OCI-LY1 (cell line): ENCODE results near the gene FHOD3.

ENCODE experiments used
- H2AFZ ChIP-seq: fragments of 200-600 bp; sonication (generic), shearing (Covaris generic); 2 replicates; pipeline ENCODE4 v1.6.0; 2014; ENCODE audit warnings: antibody characterized with exemption, mild to moderate bottlenecking, low read length
- H3F3A ChIP-seq: fragments of 200-600 bp; sonication (generic), shearing (Covaris generic); 2 replicates; pipeline ENCODE4 v1.6.0; 2014; ENCODE audit warnings: mild to moderate bottlenecking, antibody characterized with exemption, low read length, moderate library complexity; ENCODE audit not compliant: insufficient read depth
- H3K27ac ChIP-seq: fragments of 200-600 bp; sonication (generic); 2 replicates; pipeline ENCODE4 v1.5.1; 2014; ENCODE audit warnings: low read length, mixed run types, mild to moderate bottlenecking, low read depth; ENCODE audit not compliant: poor library complexity, severe bottlenecking
- H3K27me3 ChIP-seq: fragments of 200-600 bp; sonication (generic); 2 replicates; pipeline ENCODE4 v1.6.0; 2014; ENCODE audit warnings: antibody characterized with exemption, mild to moderate bottlenecking, low read length, moderate library complexity; ENCODE audit not compliant: insufficient read depth
- H3K36me3 ChIP-seq: fragments of 200-600 bp; sonication (generic); 2 replicates; pipeline ENCODE4 v1.6.1; 2014; ENCODE audit warnings: mild to moderate bottlenecking, antibody characterized with exemption, low read length, moderate library complexity, mixed read lengths; ENCODE audit not compliant: insufficient read depth
- H3K4me1 ChIP-seq: fragments of 200-600 bp; sonication (generic); 2 replicates; pipeline ENCODE4 v1.5.1; 2014; ENCODE audit warnings: mild to moderate bottlenecking, low read length, moderate library complexity; ENCODE audit not compliant: insufficient read depth, severe bottlenecking
- H3K4me2 ChIP-seq: fragments of 200-600 bp; sonication (generic), shearing (Covaris generic); 2 replicates; pipeline ENCODE4 v1.6.1; 2014; ENCODE audit warnings: low read length
- H3K4me3 ChIP-seq: fragments of 200-600 bp; sonication (generic); 2 replicates; pipeline ENCODE4 v1.5.1; 2014; ENCODE audit warnings: low read length, low read depth, mild to moderate bottlenecking, mixed read lengths; ENCODE audit not compliant: poor library complexity, severe bottlenecking
- H3K79me2 ChIP-seq: fragments of 200-600 bp; shearing (Covaris generic); 2 replicates; pipeline ENCODE4 v1.6.1; 2016; ENCODE audit warnings: mixed run types, low read length, mixed read lengths; ENCODE audit not compliant: insufficient read depth
- H3K9ac ChIP-seq: fragments of 200-600 bp; sonication (generic), shearing (Covaris generic); 2 replicates; pipeline ENCODE4 v1.6.1; 2014; ENCODE audit warnings: mild to moderate bottlenecking, low read length, mixed read lengths
- H3K9me2 ChIP-seq: fragments of 200-600 bp; sonication (generic), shearing (Covaris generic); 2 replicates; pipeline ENCODE4 v1.6.1; 2014; ENCODE audit warnings: low read depth, mild to moderate bottlenecking, low read length, mixed read lengths
- H3K9me3 ChIP-seq: fragments of 200-600 bp; shearing (Covaris generic); 2 replicates; pipeline ENCODE4 v1.6.1; 2014; ENCODE audit warnings: low read length, mixed read lengths
- H4K20me1 ChIP-seq: fragments of 200-600 bp; sonication (generic), shearing (Covaris generic); 2 replicates; pipeline ENCODE4 v1.6.0; 2016; ENCODE audit warnings: mild to moderate bottlenecking, low read length; ENCODE audit not compliant: insufficient read depth
- CTCF ChIP-seq: fragments of 200-600 bp; sonication (generic), shearing (Covaris generic); IDR thresholded peaks from 2 replicates; pipeline ENCODE4 v1.5.1; 2017; ENCODE audit warnings: mild to moderate bottlenecking, antibody characterized with exemption, low read length, moderate library complexity, mixed read lengths
- EZH2 ChIP-seq: fragments of 200-600 bp; sonication (generic), shearing (Covaris generic); IDR thresholded peaks from 2 replicates; pipeline ENCODE4 v1.8.0; 2017; ENCODE audit warnings: borderline replicate concordance, mixed run types, mild to moderate bottlenecking, antibody characterized with exemption, low read length, moderate library complexity, mixed read lengths

Gene FHOD3

DNA sequence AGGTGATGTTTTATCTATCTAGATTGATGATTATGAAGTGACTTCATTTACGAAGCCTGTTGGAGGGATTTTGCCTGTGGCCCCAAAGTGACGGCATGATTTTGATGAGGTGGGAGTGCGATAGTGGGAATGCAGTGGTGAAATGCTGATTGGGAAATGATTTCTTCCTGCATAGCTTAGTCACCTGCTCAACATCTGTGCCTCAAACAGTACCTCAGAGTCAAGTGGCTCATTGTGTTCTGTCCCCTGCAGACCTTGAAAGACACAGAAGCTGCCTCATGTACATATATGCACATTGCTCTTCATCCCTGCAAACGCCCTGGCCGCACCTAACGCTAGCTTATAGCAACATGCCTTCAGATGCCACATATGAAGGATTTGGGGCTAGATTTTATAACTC lies 330.1 kb downstream of the FHOD3 start:
- H3K27ac ChIP-seq: no peak overlapping the region
- no peaks in the 10 kb centered on the region for H3K27me3 ChIP-seq
- no peak overlapping the region for H3K9ac ChIP-seq
- H3K4me3 ChIP-seq: no peak overlapping the region
- no peaks in the 10 kb centered on the region for H4K20me1 ChIP-seq
- H3K4me1 ChIP-seq: no peaks in the 10 kb centered on the region
- TF ChIP-seq EZH2 (no peak), CTCF (no peak)
- no peak overlapping the region for H2AFZ ChIP-seq
- H3K9me3 ChIP-seq: no peaks in the 10 kb centered on the region
- H3F3A ChIP-seq: no peaks in the 10 kb centered on the region
- no peak overlapping the region for H3K4me2 ChIP-seq
- H3K9me2 ChIP-seq: no peaks in the 10 kb centered on the region
- H3K36me3 ChIP-seq: no peaks in the 10 kb centered on the region
- H3K79me2 ChIP-seq: no peaks in the 10 kb centered on the region

GRCh38 chr18:36628435-36629137 lies 331.1 kb downstream of the FHOD3 start:
- H3K4me2 ChIP-seq: no peak overlapping the region
- no peaks in the 10 kb centered on the region for H4K20me1 ChIP-seq
- no peaks in the 10 kb centered on the region for H3K9me2 ChIP-seq
- TF ChIP-seq EZH2 (no peak), CTCF (no peak)
- H3F3A ChIP-seq: no peaks in the 10 kb centered on the region
- H3K36me3 ChIP-seq: no peaks in the 10 kb centered on the region
- no peaks in the 10 kb centered on the region for H3K4me1 ChIP-seq
- no peaks in the 10 kb centered on the region for H3K79me2 ChIP-seq
- no peak overlapping the region for H3K9ac ChIP-seq
- H3K9me3 ChIP-seq: no peaks in the 10 kb centered on the region
- no peak overlapping the region for H3K27ac ChIP-seq
- no peak overlapping the region for H3K4me3 ChIP-seq
- no peaks in the 10 kb centered on the region for H3K27me3 ChIP-seq
- no peak overlapping the region for H2AFZ ChIP-seq

DNA sequence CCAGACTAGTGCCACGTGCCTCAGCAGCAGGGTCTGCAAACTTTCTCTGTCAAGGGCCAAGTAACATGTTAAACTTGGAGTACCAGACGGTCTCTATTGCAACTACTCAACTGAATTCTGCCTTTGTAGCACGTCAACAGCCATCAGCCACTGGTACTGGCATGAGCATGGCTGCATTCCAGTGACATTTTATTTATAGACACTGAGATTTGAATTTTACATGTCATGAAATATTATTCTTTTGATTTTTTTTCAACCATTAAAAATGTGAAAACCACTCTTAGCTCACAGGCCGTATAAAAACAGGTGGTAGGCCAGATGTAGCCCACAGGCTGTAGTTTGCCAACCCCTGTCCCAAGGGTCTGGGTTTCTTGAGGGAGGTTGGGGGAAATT lies 331.6 kb downstream of the FHOD3 start:
- no peak overlapping the region for H3K9ac ChIP-seq
- H2AFZ ChIP-seq: no peak overlapping the region
- no peaks in the 10 kb centered on the region for H3K9me2 ChIP-seq
- no peaks in the 10 kb centered on the region for H3K79me2 ChIP-seq
- H3K4me2 ChIP-seq: no peak overlapping the region
- H3K4me1 ChIP-seq: no peaks in the 10 kb centered on the region
- no peaks in the 10 kb centered on the region for H3K36me3 ChIP-seq
- H3K9me3 ChIP-seq: no peaks in the 10 kb centered on the region
- no peaks in the 10 kb centered on the region for H4K20me1 ChIP-seq
- H3K4me3 ChIP-seq: no peak overlapping the region
- no peaks in the 10 kb centered on the region for H3F3A ChIP-seq
- H3K27ac ChIP-seq: no peak overlapping the region
- no peaks in the 10 kb centered on the region for H3K27me3 ChIP-seq
- TF ChIP-seq CTCF (no peak), EZH2 (no peak)
